HepG2 (cell line): ENCODE data around the gene SNAPC3. TPM values are rescaled to one million over a fixed set of nuclear protein-coding genes. Genes with fewer than 3 reads are reported as not detected.

ENCODE experiments used
- ISX ChIP-seq: sonication (generic); formaldehyde crosslinking; conservative IDR thresholded peaks from 2 replicates; pipeline ENCODE4 v1.5.0; 2020; ENCODE audit warnings: missing genetic modification reagents
- MYC ChIP-seq: sonication (generic); formaldehyde crosslinking; IDR thresholded peaks from 2 replicates; pipeline ENCODE4 v1.9.0; 2021; ENCODE audit warnings: missing genetic modification reagents, borderline replicate concordance
- NCOA5 ChIP-seq: sonication (generic); formaldehyde crosslinking; IDR thresholded peaks from 2 replicates; pipeline ENCODE4 v1.4.0; 2020; ENCODE audit warnings: missing genetic modification reagents
- PCBP2 ChIP-seq: fragments of 200-400 bp; formaldehyde crosslinking; optimal IDR thresholded peaks from 2 replicates; pipeline ENCODE3; 2018; ENCODE audit warnings: low read length, low read depth; ENCODE audit not compliant: poor library complexity, severe bottlenecking
- REXO4 ChIP-seq: sonication (generic); formaldehyde crosslinking; IDR thresholded peaks from 2 replicates; pipeline ENCODE4 v1.8.0; 2022; ENCODE audit warnings: missing genetic modification reagents, mild to moderate bottlenecking, borderline replicate concordance
- RFX1 ChIP-seq: fragments of 450-650 bp; IDR thresholded peaks from 2 replicates; pipeline ENCODE4 v1.6.1; 2017
- SKI ChIP-seq: fragments of 450-650 bp; IDR thresholded peaks from one replicate; pipeline ENCODE4 v1.6.1; 2018; ENCODE audit warnings: mild to moderate bottlenecking; ENCODE audit not compliant: partially characterized antibody
- SRSF1 ChIP-seq: fragments of 200-400 bp; formaldehyde crosslinking; optimal IDR thresholded peaks from 2 replicates; pipeline ENCODE3; 2017; ENCODE audit warnings: mild to moderate bottlenecking, low read depth, low read length, moderate library complexity
- TMF1 ChIP-seq: sonication (generic); formaldehyde crosslinking; IDR thresholded peaks from 2 replicates; pipeline ENCODE4 v1.8.1; 2022; ENCODE audit warnings: low read depth, missing genetic modification reagents
- ZKSCAN8 ChIP-seq: IDR thresholded peaks from 2 replicates; pipeline ENCODE4 v1.6.1; 2016; ENCODE audit warnings: borderline replicate concordance, missing genetic modification reagents, missing compliant biosample characterization
- ZNF260 ChIP-seq: sonication (generic); formaldehyde crosslinking; IDR thresholded peaks from 2 replicates; pipeline ENCODE4 v1.4.0; 2020; ENCODE audit warnings: missing genetic modification reagents, low read depth, mild to moderate bottlenecking, borderline replicate concordance
- ZNF331 ChIP-seq: sonication (generic); formaldehyde crosslinking; IDR thresholded peaks from 2 replicates; pipeline ENCODE4 v1.4.0; 2020; ENCODE audit warnings: missing genetic modification reagents
- ZNF703 ChIP-seq: sonication (generic); formaldehyde crosslinking; IDR thresholded peaks from 2 replicates; pipeline ENCODE4 v1.5.1; 2020; ENCODE audit warnings: missing genetic modification reagents, mild to moderate bottlenecking, moderate library complexity, borderline replicate concordance
- polyA plus RNA-seq, 8 experiments: library from polyadenylated mRNA; depleted of rRNA in 3 of 8; stranded (reverse) in 7 of 8; unstranded in 1 of 8; fragments of >200 nt; fragmentation: Illumina TruSeq in 4 of 8; extraction: Trizol in 4 of 8; gene quantifications; 2 replicates each; pipeline versions ENCODE4 v1.2.1 to v1.2.3, GENCODE V29; 2011 to 2016; ENCODE audit warnings: low read depth in 4 of 8, missing spikeins in 1 of 8, mixed read lengths in 1 of 8; ENCODE audit not compliant: insufficient read depth in 1 of 8
- total RNA-seq, 5 experiments: library from RNA; depleted of rRNA; stranded (reverse); fragments of >200 nt; fragmentation: Illumina TruSeq; extraction: Trizol; gene quantifications; 2 replicates each; pipeline ENCODE4 v1.2.3, GENCODE V29; 2016; ENCODE audit warnings: low read depth in 1 of 5
- TF ChIP-seq, protein P1 (sequence below): sonication (generic); formaldehyde crosslinking; conservative IDR thresholded peaks from 2 replicates; pipeline ENCODE4 v1.8.0; 2022; ENCODE audit warnings: low read depth, missing genetic modification reagents
- TF ChIP-seq, protein P2 (sequence below): sonication (generic); formaldehyde crosslinking; IDR thresholded peaks from 2 replicates; pipeline ENCODE4 v1.8.1; 2022; ENCODE audit warnings: mild to moderate bottlenecking, missing genetic modification reagents
- TF ChIP-seq, protein P3 (sequence below): sonication (generic); formaldehyde crosslinking; IDR thresholded peaks from 2 replicates; pipeline ENCODE4 v1.4.0; 2020; ENCODE audit warnings: missing genetic modification reagents
- TF ChIP-seq, protein P4 (sequence below): sonication (generic); formaldehyde crosslinking; IDR thresholded peaks from 2 replicates; pipeline ENCODE4 v1.9.0; 2021; ENCODE audit warnings: missing genetic modification reagents, borderline replicate concordance
- TF ChIP-seq, protein P5 (sequence below): sonication (generic); formaldehyde crosslinking; IDR thresholded peaks from 2 replicates; pipeline ENCODE4 v1.4.0; 2020; ENCODE audit warnings: missing genetic modification reagents
- TF ChIP-seq, protein P6 (sequence below): sonication (generic); formaldehyde crosslinking; IDR thresholded peaks from 2 replicates; pipeline ENCODE4 v1.5.0; 2020; ENCODE audit warnings: mild to moderate bottlenecking, missing genetic modification reagents

SNAPC3 gene
- total and polyA plus RNA-seq, 2 of the 13 experiments (the other 11 are each of a cell fraction or from before 2014, with no cell fraction given), result 25.6 to 26.0 TPM

DNA sequence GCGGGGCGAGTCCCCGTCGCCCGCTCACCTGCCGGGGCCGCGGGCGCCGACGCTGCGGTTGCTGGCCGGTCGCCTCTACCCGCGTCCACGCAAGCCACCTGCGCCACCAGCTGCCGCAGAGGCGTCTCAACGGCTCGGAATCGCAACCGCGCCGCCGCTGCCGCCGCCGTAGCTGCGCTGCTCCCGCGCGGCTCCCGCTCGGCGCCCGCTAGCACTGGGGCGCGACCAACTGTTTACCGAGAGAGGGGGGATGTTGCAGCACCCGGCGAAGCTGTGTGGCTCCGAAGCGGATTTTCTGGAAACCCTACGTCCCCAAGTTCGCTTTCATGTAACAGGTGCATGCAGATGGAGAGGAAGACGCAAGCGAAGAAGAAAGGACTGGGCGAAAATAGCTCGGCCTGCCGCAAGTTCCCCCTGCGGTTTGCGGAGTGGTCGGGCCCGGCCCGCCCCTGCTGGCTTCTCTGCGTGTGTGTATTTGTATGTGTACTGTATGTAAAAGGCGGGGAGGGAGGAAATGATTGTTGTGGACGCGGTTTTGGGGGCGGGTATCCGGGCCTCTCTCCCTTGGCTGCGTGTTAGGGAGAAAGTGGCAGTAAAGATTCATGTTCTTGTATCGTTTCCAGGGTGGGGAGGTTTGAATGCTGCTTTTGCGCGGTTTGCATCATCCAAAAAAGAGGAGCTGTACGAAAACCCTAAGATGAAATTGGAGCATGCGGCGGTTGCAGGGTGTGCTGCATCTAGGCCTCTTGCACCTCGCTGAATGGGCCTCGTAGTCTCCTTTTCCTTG is 88.3 kb downstream of the SNAPC3 start, which contains the start of gene PSIP1 (continued):
- TF ChIP-seq, protein P1, sequence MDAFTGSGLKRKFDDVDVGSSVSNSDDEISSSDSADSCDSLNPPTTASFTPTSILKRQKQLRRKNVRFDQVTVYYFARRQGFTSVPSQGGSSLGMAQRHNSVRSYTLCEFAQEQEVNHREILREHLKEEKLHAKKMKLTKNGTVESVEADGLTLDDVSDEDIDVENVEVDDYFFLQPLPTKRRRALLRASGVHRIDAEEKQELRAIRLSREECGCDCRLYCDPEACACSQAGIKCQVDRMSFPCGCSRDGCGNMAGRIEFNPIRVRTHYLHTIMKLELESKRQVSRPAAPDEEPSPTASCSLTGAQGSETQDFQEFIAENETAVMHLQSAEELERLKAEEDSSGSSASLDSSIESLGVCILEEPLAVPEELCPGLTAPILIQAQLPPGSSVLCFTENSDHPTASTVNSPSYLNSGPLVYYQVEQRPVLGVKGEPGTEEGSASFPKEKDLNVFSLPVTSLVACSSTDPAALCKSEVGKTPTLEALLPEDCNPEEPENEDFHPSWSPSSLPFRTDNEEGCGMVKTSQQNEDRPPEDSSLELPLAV (CRISPR knock-in tag), result no peak
- TF ChIP-seq, protein P2, sequence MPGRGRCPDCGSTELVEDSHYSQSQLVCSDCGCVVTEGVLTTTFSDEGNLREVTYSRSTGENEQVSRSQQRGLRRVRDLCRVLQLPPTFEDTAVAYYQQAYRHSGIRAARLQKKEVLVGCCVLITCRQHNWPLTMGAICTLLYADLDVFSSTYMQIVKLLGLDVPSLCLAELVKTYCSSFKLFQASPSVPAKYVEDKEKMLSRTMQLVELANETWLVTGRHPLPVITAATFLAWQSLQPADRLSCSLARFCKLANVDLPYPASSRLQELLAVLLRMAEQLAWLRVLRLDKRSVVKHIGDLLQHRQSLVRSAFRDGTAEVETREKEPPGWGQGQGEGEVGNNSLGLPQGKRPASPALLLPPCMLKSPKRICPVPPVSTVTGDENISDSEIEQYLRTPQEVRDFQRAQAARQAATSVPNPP (CRISPR knock-in tag), result peak; percentile 29; the same call in 1 of the 2 replicates
- 0 out of 2 replicates have a peak, but pooled peaks have one; percentile 66 for TF ChIP-seq REXO4
- TF ChIP-seq, protein P3, sequence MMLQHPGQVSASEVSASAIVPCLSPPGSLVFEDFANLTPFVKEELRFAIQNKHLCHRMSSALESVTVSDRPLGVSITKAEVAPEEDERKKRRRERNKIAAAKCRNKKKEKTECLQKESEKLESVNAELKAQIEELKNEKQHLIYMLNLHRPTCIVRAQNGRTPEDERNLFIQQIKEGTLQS (CRISPR knock-in tag), result no peak
- TF ChIP-seq, protein P4, sequence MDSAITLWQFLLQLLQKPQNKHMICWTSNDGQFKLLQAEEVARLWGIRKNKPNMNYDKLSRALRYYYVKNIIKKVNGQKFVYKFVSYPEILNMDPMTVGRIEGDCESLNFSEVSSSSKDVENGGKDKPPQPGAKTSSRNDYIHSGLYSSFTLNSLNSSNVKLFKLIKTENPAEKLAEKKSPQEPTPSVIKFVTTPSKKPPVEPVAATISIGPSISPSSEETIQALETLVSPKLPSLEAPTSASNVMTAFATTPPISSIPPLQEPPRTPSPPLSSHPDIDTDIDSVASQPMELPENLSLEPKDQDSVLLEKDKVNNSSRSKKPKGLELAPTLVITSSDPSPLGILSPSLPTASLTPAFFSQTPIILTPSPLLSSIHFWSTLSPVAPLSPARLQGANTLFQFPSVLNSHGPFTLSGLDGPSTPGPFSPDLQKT (CRISPR knock-in tag), result no peak
- TF ChIP-seq ISX (CRISPR knock-in tag), result peak; percentile 59; the same call in 1 of the 2 replicates
- no peak for TF ChIP-seq PCBP2
- TF ChIP-seq RFX1, result no peak
- TF ChIP-seq MYC, result peak; percentile 61; the same call in 1 of the 2 replicates
- no peak for TF ChIP-seq SRSF1
- no peak; the same call in 1 of the 2 replicates for TF ChIP-seq ZNF703 (CRISPR knock-in tag)
- TF ChIP-seq, protein P5, sequence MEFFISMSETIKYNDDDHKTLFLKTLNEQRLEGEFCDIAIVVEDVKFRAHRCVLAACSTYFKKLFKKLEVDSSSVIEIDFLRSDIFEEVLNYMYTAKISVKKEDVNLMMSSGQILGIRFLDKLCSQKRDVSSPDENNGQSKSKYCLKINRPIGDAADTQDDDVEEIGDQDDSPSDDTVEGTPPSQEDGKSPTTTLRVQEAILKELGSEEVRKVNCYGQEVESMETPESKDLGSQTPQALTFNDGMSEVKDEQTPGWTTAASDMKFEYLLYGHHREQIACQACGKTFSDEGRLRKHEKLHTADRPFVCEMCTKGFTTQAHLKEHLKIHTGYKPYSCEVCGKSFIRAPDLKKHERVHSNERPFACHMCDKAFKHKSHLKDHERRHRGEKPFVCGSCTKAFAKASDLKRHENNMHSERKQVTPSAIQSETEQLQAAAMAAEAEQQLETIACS, result peak; percentile 25; the same call in 1 of the 2 replicates
- TF ChIP-seq TMF1, result 0 out of 2 replicates have a peak, but pooled peaks have one; percentile 62
- TF ChIP-seq, protein P6, sequence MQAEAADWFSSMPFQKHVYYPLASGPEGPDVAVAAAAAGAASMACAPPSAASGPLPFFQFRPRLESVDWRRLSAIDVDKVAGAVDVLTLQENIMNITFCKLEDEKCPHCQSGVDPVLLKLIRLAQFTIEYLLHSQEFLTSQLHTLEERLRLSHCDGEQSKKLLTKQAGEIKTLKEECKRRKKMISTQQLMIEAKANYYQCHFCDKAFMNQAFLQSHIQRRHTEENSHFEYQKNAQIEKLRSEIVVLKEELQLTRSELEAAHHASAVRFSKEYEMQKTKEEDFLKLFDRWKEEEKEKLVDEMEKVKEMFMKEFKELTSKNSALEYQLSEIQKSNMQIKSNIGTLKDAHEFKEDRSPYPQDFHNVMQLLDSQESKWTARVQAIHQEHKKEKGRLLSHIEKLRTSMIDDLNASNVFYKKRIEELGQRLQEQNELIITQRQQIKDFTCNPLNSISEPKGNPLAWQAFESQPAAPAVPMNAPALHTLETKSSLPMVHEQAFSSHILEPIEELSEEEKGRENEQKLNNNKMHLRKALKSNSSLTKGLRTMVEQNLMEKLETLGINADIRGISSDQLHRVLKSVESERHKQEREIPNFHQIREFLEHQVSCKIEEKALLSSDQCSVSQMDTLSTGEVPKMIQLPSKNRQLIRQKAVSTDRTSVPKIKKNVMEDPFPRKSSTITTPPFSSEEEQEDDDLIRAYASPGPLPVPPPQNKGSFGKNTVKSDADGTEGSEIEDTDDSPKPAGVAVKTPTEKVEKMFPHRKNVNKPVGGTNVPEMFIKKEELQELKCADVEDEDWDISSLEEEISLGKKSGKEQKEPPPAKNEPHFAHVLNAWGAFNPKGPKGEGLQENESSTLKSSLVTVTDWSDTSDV (CRISPR knock-in tag), result no peak
- TF ChIP-seq SKI, result no peak
- no peak for TF ChIP-seq NCOA5 (CRISPR knock-in tag)
- peak; percentile 10; the same call in 1 of the 2 replicates for TF ChIP-seq ZNF331 (CRISPR knock-in tag)
- no peak; the same call in 1 of the 2 replicates for TF ChIP-seq ZKSCAN8
- TF ChIP-seq ZNF260 (CRISPR knock-in tag), result no peak
